CD8-positive, alpha-beta memory T cell (primary cell): ENCODE data around the gene EHMT1. TPM values are rescaled to one million over a fixed set of nuclear protein-coding genes. Genes with fewer than 3 reads are reported as not detected.

Experiments used
- CTCF ChIA-PET: fragments of 350-600 bp; sonication (Branson Sonifier 250); formaldehyde crosslinking; loops from one replicate; lab custom pipeline; 2021; ENCODE audit warnings: antibody characterized with exemption; lab: Charles Lee
- POLR2A ChIA-PET: fragments of 350-600 bp; sonication (Branson Sonifier 250); formaldehyde crosslinking; loops from one replicate; lab custom pipeline; 2021; ENCODE audit warnings: antibody characterized with exemption; lab: Charles Lee
- DNase-seq, 5 donors: peaks; one replicate each; pipeline versions ENCODE4 v3.0.0 to v3.0.0-alpha.2; 2020 to 2022; ENCODE audit warnings: mixed read lengths in 1 of 5
- H3K27ac ChIP-seq: one replicate; pipeline ENCODE4 v1.7.0; 2013; ENCODE audit warnings: low read depth, mild to moderate bottlenecking, low read length, moderate library complexity
- H3K27me3 ChIP-seq: 2 replicates; pipeline ENCODE4 v1.7.0; 2013; ENCODE audit warnings: low read length, mild to moderate bottlenecking; ENCODE audit not compliant: insufficient read depth, poor library complexity, severe bottlenecking
- H3K36me3 ChIP-seq: 2 replicates; pipeline ENCODE4 v1.7.0; 2013; ENCODE audit warnings: mild to moderate bottlenecking, low read length, moderate library complexity; ENCODE audit not compliant: insufficient read depth
- H3K4me1 ChIP-seq: 2 replicates; pipeline ENCODE4 v1.7.0; 2013; ENCODE audit warnings: mild to moderate bottlenecking, low read length, moderate library complexity; ENCODE audit not compliant: insufficient read depth
- H3K4me3 ChIP-seq: 2 replicates; pipeline ENCODE4 v1.7.0; 2013; ENCODE audit warnings: mild to moderate bottlenecking, low read length
- H3K9me3 ChIP-seq: 2 replicates; pipeline ENCODE4 v1.7.0; 2013; ENCODE audit warnings: mild to moderate bottlenecking, low read length
- H3K27ac Mint-ChIP-seq, 8 donors: one replicate each; pipeline ENCODE4 v1.8.0; 2020 to 2021; ENCODE audit warnings: mixed read lengths in 8 of 8, mild to moderate bottlenecking in 6 of 8, inconsistent platforms in 3 of 8, moderate library complexity in 3 of 8
- H3K27me3 Mint-ChIP-seq, 2 donors: one replicate each; pipeline ENCODE4 v1.8.0; 2020 to 2021; ENCODE audit warnings: mixed read lengths in 2 of 2, mild to moderate bottlenecking in 1 of 2, moderate library complexity in 1 of 2
- H3K36me3 Mint-ChIP-seq, 3 donors: one replicate each; pipeline ENCODE4 v1.8.0; 2020 to 2021; ENCODE audit warnings: mixed read lengths in 3 of 3, inconsistent platforms in 1 of 3, mild to moderate bottlenecking in 1 of 3
- H3K4me1 Mint-ChIP-seq, 3 donors: one replicate each; pipeline ENCODE4 v1.8.0; 2020 to 2021; ENCODE audit warnings: mixed read lengths in 3 of 3, inconsistent platforms in 1 of 3, mild to moderate bottlenecking in 1 of 3
- H3K4me3 Mint-ChIP-seq, 7 donors: one replicate each; pipeline ENCODE4 v1.8.0; 2020 to 2021; ENCODE audit warnings: mixed read lengths in 7 of 7, mild to moderate bottlenecking in 6 of 7, moderate library complexity in 4 of 7, inconsistent platforms in 2 of 7
- H3K9me3 Mint-ChIP-seq, 5 donors: one replicate each; pipeline ENCODE4 v1.8.0; 2020 to 2022; ENCODE audit warnings: mixed read lengths in 5 of 5, mild to moderate bottlenecking in 3 of 5, moderate library complexity in 2 of 5, inconsistent platforms in 1 of 5
- polyA plus RNA-seq: library from polyadenylated mRNA; unstranded; fragments of 300-500 nt; fragmentation: Illumina TruSeq; gene quantifications from one replicate; pipeline ENCODE4 v1.2.3, GENCODE V29; 2021
- total RNA-seq, 2 experiments: library from RNA; stranded (reverse); gene quantifications; one replicate each; pipeline ENCODE4 v1.2.3, GENCODE V29; 2021

EHMT1 gene
- total and polyA plus RNA-seq, 3 experiments from 2014 or later: 37.0 to 74.6 (median 68.9) TPM

DNA sequence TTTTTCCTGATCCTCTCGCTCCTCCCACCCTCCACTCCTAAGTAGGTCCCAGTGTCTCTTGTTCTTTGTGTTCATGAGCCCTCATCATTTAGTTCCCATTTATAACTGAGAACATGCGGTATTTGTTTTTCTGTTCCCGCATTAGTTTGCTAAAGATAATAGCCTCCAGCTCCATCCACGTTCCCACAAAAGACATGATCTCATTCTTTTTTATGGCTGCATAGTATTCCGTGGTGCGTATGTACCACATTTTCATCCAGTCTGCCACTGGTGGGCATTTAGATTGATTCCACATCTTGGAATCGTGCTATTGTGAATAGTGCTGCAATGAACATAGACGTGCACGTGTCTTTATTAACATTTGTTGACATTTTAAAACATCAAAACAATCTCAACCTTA is 224.6 kb downstream of the EHMT1 start:
- peaks cover 0 to 11% (median 2%) of the 10 kb centered on the region in 5 donors for H3K9me3 Mint-ChIP-seq
- Histone ChIP-seq H3K27me3 (no peaks in the 10 kb centered on the region), H3K4me1 (no peaks in the 10 kb centered on the region), H3K36me3 (no peaks in the 10 kb centered on the region), H3K9me3 (no peaks in the 10 kb centered on the region), H3K27ac (no peak overlapping the region), H3K4me3 (no peak overlapping the region)
- H3K4me1 Mint-ChIP-seq: no peaks in the 10 kb centered on the region
- DNase-seq: no peak
- H3K27me3 Mint-ChIP-seq: no peaks in the 10 kb centered on the region
- no peak overlapping the region for H3K4me3 Mint-ChIP-seq
- ChIA-PET CTCF (no interaction called here), POLR2A (no interaction called here)
- H3K27ac Mint-ChIP-seq: no peak overlapping the region
- H3K36me3 Mint-ChIP-seq: peaks cover 2 to 7% (median 6%) of the 10 kb centered on the region in 3 donors

DNA sequence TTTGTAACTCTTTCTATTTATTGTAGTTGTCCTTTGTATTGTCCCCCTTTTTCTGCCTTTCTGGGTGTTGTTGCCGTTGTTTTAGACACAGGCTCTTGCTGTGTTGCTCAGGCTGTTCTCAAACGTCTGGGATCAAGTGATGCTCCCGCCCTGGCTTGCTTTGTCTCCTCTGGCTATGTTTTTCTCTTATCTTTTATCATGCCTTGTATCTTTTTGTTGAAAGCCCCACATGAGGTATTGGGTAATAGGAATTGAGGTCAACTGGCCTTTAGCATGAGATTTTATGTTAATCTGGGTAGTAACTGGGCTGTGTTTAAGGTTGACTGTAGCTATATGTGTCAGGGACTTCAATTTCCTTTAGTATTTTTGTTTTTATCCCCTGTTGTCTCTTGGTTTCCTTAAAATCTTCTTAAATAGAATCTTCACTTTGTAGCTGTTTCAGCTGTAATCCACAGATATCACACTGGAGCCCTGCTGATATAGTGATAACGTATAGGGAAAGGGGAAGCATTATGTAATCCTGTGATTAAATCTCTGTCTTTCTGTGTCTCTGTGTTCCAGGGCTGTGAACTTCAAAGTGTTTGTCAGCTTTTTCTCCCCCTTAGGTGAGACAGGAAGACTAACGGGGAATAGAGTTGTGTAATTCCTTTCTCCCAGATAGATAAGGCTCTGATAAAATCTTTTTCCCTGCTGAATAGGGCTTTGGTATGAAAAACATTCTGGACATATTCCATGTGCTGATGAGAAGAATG is 232.9 kb downstream of the EHMT1 start:
- ChIA-PET CTCF (no interaction called here), POLR2A (no interaction called here)
- no peak overlapping the region for H3K27ac Mint-ChIP-seq
- peaks cover 0 to 19% (median 0%) of the 10 kb centered on the region in 3 donors for H3K36me3 Mint-ChIP-seq
- H3K4me3 ChIP-seq: no peak overlapping the region
- H3K4me1 ChIP-seq: no peaks in the 10 kb centered on the region
- H3K27me3 Mint-ChIP-seq: peaks cover 5 to 6% of the 10 kb centered on the region in 2 donors
- no peaks in the 10 kb centered on the region for H3K36me3 ChIP-seq
- H3K9me3 Mint-ChIP-seq: peaks cover 20 to 33% (median 25%) of the 10 kb centered on the region in 5 donors
- no peak overlapping the region for H3K4me3 Mint-ChIP-seq
- no peak for DNase-seq
- H3K9me3 ChIP-seq: peaks cover 4% of the 10 kb centered on the region
- no peak overlapping the region for H3K27ac ChIP-seq
- H3K4me1 Mint-ChIP-seq: no peaks in the 10 kb centered on the region
- no peaks in the 10 kb centered on the region for H3K27me3 ChIP-seq

GRCh38 chr9:137853392-137853995 is 234.7 kb downstream of the EHMT1 start:
- no peak for DNase-seq
- Histone ChIP-seq H3K36me3 (no peaks in the 10 kb centered on the region), H3K9me3 (peaks cover 4% of the 10 kb centered on the region), H3K4me1 (no peaks in the 10 kb centered on the region), H3K27ac (no peak overlapping the region), H3K4me3 (no peak overlapping the region), H3K27me3 (no peaks in the 10 kb centered on the region)
- Mint-ChIP-seq H3K27me3 (peaks cover 5 to 6% of the 10 kb centered on the region in 2 donors), H3K9me3 (peaks cover 20 to 36% (median 25%) of the 10 kb centered on the region in 5 donors), H3K27ac (no peak overlapping the region), H3K36me3 (peaks cover 0 to 19% (median 0%) of the 10 kb centered on the region in 3 donors), H3K4me1 (no peaks in the 10 kb centered on the region), H3K4me3 (no peak overlapping the region)
- ChIA-PET CTCF (no interaction called here), POLR2A (no interaction called here)

GRCh38 chr9:137860361-137860760 is 241.6 kb downstream of the EHMT1 start:
- no peak overlapping the region for H3K4me3 Mint-ChIP-seq
- POLR2A ChIA-PET: no interaction called here
- CTCF ChIA-PET: no interaction called here
- DNase-seq: no peak
- Histone ChIP-seq H3K36me3 (no peaks in the 10 kb centered on the region), H3K27me3 (no peaks in the 10 kb centered on the region), H3K4me1 (no peaks in the 10 kb centered on the region), H3K9me3 (peaks cover 5% of the 10 kb centered on the region), H3K27ac (no peak overlapping the region), H3K4me3 (no peak overlapping the region)
- H3K27me3 Mint-ChIP-seq: peaks cover 10 to 16% of the 10 kb centered on the region in 2 donors
- no peaks in the 10 kb centered on the region for H3K4me1 Mint-ChIP-seq
- H3K36me3 Mint-ChIP-seq: peaks cover 0 to 22% (median 5%) of the 10 kb centered on the region in 3 donors
- H3K27ac Mint-ChIP-seq: no peak overlapping the region
- H3K9me3 Mint-ChIP-seq: peaks cover 19 to 41% (median 35%) of the 10 kb centered on the region in 5 donors

- Histone ChIP-seq H3K9me3 (no peaks in the 10 kb centered on the region), H3K4me1 (no peaks in the 10 kb centered on the region), H3K4me3 (no peak overlapping the region), H3K27ac (no peak overlapping the region), H3K27me3 (peaks cover 5% of the 10 kb centered on the region), H3K36me3 (no peaks in the 10 kb centered on the region)
- Mint-ChIP-seq H3K36me3 (peaks cover 0 to 7% (median 4%) of the 10 kb centered on the region in 3 donors), H3K9me3 (peaks cover 6 to 22% (median 17%) of the 10 kb centered on the region in 5 donors), H3K27ac (peak overlapping the region in 1 of 8 donors; percentile 84), H3K4me1 (no peaks in the 10 kb centered on the region), H3K27me3 (peaks cover 27 to 47% of the 10 kb centered on the region in 2 donors), H3K4me3 (no peak overlapping the region)
- POLR2A ChIA-PET: no interaction called here
- DNase-seq: no peak
- CTCF ChIA-PET: no interaction called here
Observed at GRCh38 chr9:137865581-137866145, 246.9 kb downstream of the EHMT1 start.

- H3K27ac Mint-ChIP-seq: peak overlapping the region in 1 of 8 donors; percentile 29
- Histone ChIP-seq H3K27ac (no peak overlapping the region), H3K27me3 (peaks cover 5% of the 10 kb centered on the region), H3K9me3 (no peaks in the 10 kb centered on the region), H3K4me3 (no peak overlapping the region), H3K36me3 (no peaks in the 10 kb centered on the region), H3K4me1 (no peaks in the 10 kb centered on the region)
- peak overlapping the region in 1 of 7 donors; percentile 40 for H3K4me3 Mint-ChIP-seq
- no peaks in the 10 kb centered on the region for H3K4me1 Mint-ChIP-seq
- H3K36me3 Mint-ChIP-seq: peaks cover 0 to 7% (median 4%) of the 10 kb centered on the region in 3 donors
- POLR2A ChIA-PET: no interaction called here
- peaks cover 24 to 47% of the 10 kb centered on the region in 2 donors for H3K27me3 Mint-ChIP-seq
- no peak for DNase-seq
- H3K9me3 Mint-ChIP-seq: peaks cover 0 to 18% (median 10%) of the 10 kb centered on the region in 5 donors
- CTCF ChIA-PET: no interaction called here
Observed at GRCh38 chr9:137866226-137867141, 247.7 kb downstream of the EHMT1 start.

DNA sequence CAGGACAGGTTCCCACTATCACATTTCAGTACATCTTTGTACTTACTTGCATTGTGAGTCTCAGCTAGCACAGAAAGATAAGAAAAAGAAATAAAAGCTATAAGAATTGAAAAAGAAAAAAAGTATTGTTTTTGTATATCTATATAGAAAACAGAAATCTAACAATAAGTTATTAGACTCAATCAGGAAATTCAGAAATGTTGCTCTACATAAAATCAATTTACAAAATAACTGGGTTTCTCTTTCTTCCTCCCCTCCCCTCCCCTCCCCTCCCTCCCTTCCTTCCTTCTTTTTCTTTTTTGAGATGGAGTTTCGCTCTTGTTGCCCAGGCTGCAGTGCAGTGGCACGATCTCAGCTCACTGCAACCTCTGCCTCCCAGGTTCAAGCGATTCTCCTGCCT is 251.6 kb downstream of the EHMT1 start:
- no peaks in the 10 kb centered on the region for H3K4me1 Mint-ChIP-seq

More for the DNA sequence above, 251.6 kb downstream of the EHMT1 start:
- POLR2A ChIA-PET: no interaction called here
- H3K36me3 Mint-ChIP-seq: peaks cover 0 to under 1% (median 0%) of the 10 kb centered on the region in 3 donors
- H3K9me3 Mint-ChIP-seq: peaks cover 0 to 3% (median 0%) of the 10 kb centered on the region in 5 donors
- no peaks in the 10 kb centered on the region for H3K36me3 ChIP-seq
- no peaks in the 10 kb centered on the region for H3K4me1 ChIP-seq
- H3K27me3 Mint-ChIP-seq: peaks cover 30 to 55% of the 10 kb centered on the region in 2 donors
- CTCF ChIA-PET: no interaction called here
- no peak overlapping the region for H3K27ac Mint-ChIP-seq
- H3K4me3 ChIP-seq: no peak overlapping the region
- no peak overlapping the region for H3K4me3 Mint-ChIP-seq
- peaks cover 5% of the 10 kb centered on the region for H3K27me3 ChIP-seq
- no peaks in the 10 kb centered on the region for H3K9me3 ChIP-seq
- no peak for DNase-seq
- H3K27ac ChIP-seq: no peak overlapping the region
